DND-41 (cell line): Measurements from ENCODE around the gene MRPS35.

Experiments used
- ATAC-seq: fragments of 200-7000 bp; cut with Tn5 transposase; 3 replicates; pipeline ENCODE4 v1.9.1; 2021; ENCODE audit warnings: low read depth; ENCODE audit not compliant: insufficient read depth
- DNase-seq: peaks from one replicate; pipeline ENCODE4 v3.0.0-alpha.2; 2020
- H2AFZ ChIP-seq: 2 replicates; pipeline ENCODE4 v1.6.0; 2012; ENCODE audit warnings: low read depth, low read length
- H3K27ac ChIP-seq: 2 replicates; pipeline ENCODE4 v1.5.1; 2012; ENCODE audit warnings: low read length, inconsistent platforms
- H3K27me3 ChIP-seq: fragments of 200-600 bp; sonication (generic); 2 replicates; pipeline ENCODE4 v1.6.0; 2012; ENCODE audit warnings: low read length, mild to moderate bottlenecking, inconsistent platforms; ENCODE audit not compliant: insufficient read depth, poor library complexity
- H3K36me3 ChIP-seq: 2 replicates; pipeline ENCODE4 v1.5.1; 2012; ENCODE audit warnings: low read length, inconsistent platforms; ENCODE audit not compliant: insufficient read depth
- H3K4me1 ChIP-seq: 2 replicates; pipeline ENCODE4 v1.5.1; 2012; ENCODE audit warnings: mild to moderate bottlenecking, low read length; ENCODE audit not compliant: insufficient read depth
- H3K4me2 ChIP-seq: 2 replicates; pipeline ENCODE4 v1.6.0; 2012; ENCODE audit warnings: mild to moderate bottlenecking, moderate library complexity, low read length, inconsistent platforms; ENCODE audit not compliant: insufficient read depth
- H3K4me3 ChIP-seq, 2 experiments: fragments of 200-600 bp in 1 of 2; shearing (Covaris generic) in 1 of 2; 2 replicates each; pipeline ENCODE4 v1.5.1; 2012 to 2016; ENCODE audit warnings: inconsistent platforms in 2 of 2, low read length in 2 of 2, mild to moderate bottlenecking in 2 of 2, low read depth in 1 of 2, moderate library complexity in 1 of 2
- H3K79me2 ChIP-seq: 2 replicates; pipeline ENCODE4 v1.6.0; 2012; ENCODE audit warnings: low read length, inconsistent platforms; ENCODE audit not compliant: insufficient read depth
- H3K9ac ChIP-seq: 2 replicates; pipeline ENCODE4 v1.6.0; 2012; ENCODE audit warnings: low read depth, mild to moderate bottlenecking, inconsistent platforms, low read length, moderate library complexity
- H3K9me3 ChIP-seq: 2 replicates; pipeline ENCODE4 v1.5.1; 2012; ENCODE audit warnings: low read length, moderate library complexity, mild to moderate bottlenecking, inconsistent platforms; ENCODE audit not compliant: insufficient read depth, severe bottlenecking
- H4K20me1 ChIP-seq: 2 replicates; pipeline ENCODE4 v1.6.0; 2012; ENCODE audit warnings: low read length; ENCODE audit not compliant: insufficient read depth
- EZH2 ChIP-seq: IDR thresholded peaks from 3 replicates; pipeline ENCODE4 v1.6.1; 2012; ENCODE audit warnings: borderline replicate concordance, low read depth, mild to moderate bottlenecking, moderate library complexity, low read length, inconsistent platforms; ENCODE audit not compliant: severe bottlenecking
- TF ChIP-seq, protein P1 (sequence below): IDR thresholded peaks from 2 replicates; pipeline ENCODE4 v1.5.1; 2012; ENCODE audit warnings: borderline replicate concordance, low read length, moderate library complexity, mild to moderate bottlenecking; ENCODE audit not compliant: poor library complexity, severe bottlenecking; ENCODE audit errors: extremely low read depth

The MRPS35 gene

DNA sequence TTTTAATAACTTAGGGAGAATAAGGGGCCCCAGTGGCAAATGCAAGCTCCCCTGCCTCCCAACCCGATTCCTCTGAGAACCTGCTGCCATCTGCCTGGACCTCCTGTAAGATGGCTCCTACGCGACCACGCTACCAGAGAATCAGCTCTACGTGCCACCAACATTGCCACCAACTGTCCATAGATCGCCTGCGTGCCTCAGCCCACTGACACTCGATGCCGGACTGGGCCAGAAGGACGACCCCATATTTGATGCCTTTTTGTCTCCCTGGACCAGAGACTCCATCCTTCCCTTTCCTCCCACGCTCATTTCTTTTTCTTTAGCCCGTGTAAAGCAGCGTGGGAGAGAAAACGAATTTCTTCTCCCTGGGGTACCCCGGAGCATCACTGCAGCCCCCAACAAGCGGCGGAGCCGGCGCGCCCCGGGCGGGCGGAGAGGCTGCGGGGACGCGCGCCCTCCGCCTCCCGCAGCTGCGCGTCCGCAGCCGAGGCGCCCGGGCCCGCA, 68.8 kb downstream of the MRPS35 start:
- Histone ChIP-seq H3K36me3 (peaks cover 25% of the 10 kb centered on the region), H3K27ac (peak overlapping the region; percentile 82), H3K9ac (peak overlapping the region; percentile 90), H4K20me1 (no peaks in the 10 kb centered on the region), H3K4me1 (peaks cover 47% of the 10 kb centered on the region), H3K9me3 (no peaks in the 10 kb centered on the region), H2AFZ (peak overlapping the region; percentile 94), H3K79me2 (peaks cover 53% of the 10 kb centered on the region), H3K4me3 (peak overlapping the region; percentile 52 to 78; a peak in 3 of 4 replicates), H3K27me3 (no peaks in the 10 kb centered on the region), H3K4me2 (peak overlapping the region; percentile 96)
- ATAC-seq (peak; percentile 33), DNase-seq (peak; percentile 54)
- no peak for TF ChIP-seq EZH2
- TF ChIP-seq, protein P1, sequence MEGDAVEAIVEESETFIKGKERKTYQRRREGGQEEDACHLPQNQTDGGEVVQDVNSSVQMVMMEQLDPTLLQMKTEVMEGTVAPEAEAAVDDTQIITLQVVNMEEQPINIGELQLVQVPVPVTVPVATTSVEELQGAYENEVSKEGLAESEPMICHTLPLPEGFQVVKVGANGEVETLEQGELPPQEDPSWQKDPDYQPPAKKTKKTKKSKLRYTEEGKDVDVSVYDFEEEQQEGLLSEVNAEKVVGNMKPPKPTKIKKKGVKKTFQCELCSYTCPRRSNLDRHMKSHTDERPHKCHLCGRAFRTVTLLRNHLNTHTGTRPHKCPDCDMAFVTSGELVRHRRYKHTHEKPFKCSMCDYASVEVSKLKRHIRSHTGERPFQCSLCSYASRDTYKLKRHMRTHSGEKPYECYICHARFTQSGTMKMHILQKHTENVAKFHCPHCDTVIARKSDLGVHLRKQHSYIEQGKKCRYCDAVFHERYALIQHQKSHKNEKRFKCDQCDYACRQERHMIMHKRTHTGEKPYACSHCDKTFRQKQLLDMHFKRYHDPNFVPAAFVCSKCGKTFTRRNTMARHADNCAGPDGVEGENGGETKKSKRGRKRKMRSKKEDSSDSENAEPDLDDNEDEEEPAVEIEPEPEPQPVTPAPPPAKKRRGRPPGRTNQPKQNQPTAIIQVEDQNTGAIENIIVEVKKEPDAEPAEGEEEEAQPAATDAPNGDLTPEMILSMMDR: no peak

DNA sequence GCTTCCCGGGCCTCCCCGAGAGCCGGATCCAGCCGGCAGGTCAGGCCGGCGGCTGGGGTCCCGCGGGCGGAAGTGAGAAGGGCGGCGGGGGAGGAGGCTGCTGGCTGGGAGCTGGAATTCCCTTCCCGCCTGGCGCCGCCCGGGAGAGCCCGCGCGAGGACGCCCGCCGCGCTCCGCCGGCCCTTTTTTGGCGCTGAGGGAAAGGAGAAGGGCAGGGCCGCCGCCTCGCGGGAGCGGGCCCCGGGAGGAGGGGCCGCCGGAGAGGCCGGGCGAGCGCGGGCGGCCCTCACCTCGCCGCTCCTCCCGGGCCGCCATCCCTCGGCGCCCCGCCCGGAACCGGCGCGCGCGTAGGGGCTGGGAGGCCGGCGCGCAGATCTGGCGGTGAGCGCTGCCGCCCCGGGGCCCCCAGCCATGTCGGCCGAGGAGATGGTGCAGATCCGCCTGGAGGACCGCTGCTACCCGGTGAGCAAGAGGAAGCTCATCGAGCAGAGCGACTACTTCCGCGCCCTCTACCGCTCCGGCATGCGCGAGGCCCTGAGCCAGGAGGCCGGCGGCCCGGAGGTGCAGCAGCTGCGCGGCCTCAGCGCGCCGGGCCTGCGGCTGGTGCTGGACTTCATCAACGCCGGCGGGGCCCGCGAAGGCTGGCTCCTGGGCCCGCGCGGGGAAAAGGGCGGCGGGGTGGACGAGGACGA, 69.4 kb downstream of the MRPS35 start, which contains the start of the genes KLHL42 and MANSC4:
KLHL42 (plus strand) TSS at position 314 of the 692 bp plus-strand sequence; CDS start at position 412, 98 bp downstream.
MANSC4 (minus strand) TSS at position 317 of the 692 bp plus-strand sequence. CDS start 8,960 bp downstream, outside the sequence.
- Histone ChIP-seq H4K20me1 (no peaks in the 10 kb centered on the region), H3K36me3 (peaks cover 30% of the 10 kb centered on the region), H3K79me2 (peaks cover 58% of the 10 kb centered on the region), H3K4me3 (peak within 1 kb of the TSS; percentile 52 to 78), H3K9me3 (no peaks in the 10 kb centered on the region), H3K27ac (peak within 1 kb of the TSS; percentile 82), H3K4me1 (peaks cover 53% of the 10 kb centered on the region), H3K27me3 (no peaks in the 10 kb centered on the region), H3K4me2 (peak within 1 kb of the TSS; percentile 96), H2AFZ (peak within 1 kb of the TSS; percentile 94), H3K9ac (peak within 1 kb of the TSS; percentile 90)
- TF ChIP-seq, protein P1: no peak
- TF ChIP-seq EZH2: no peak
- DNase-seq: peak; percentile 72
- ATAC-seq: peak; percentile 71

DNA sequence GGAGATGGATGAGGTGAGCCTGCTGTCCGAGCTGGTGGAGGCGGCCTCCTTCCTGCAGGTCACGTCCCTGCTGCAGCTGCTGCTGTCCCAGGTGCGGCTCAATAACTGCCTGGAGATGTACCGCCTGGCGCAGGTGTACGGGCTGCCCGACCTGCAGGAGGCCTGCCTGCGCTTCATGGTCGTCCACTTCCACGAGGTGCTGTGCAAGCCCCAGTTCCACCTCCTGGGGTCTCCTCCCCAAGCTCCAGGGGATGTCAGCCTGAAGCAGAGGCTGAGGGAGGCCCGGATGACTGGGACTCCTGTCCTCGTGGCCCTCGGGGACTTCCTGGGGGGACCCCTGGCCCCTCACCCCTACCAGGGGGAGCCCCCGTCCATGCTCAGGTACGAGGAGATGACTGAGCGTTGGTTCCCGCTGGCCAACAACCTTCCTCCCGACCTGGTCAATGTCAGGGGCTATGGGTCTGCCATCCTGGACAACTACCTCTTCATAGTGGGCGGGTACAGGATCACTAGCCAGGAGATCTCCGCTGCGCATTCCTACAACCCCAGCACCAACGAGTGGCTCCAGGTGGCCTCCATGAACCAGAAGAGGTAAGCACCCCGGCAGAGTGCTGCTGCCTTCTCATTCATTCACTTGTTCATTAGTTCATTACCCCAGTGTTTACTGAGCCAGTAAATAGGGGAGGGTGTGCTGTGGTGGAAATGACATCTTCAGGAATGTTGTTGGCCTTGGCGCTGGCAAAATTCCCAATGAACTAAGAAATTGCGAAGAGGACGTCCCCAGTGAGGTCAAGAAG, 70.2 kb downstream of the MRPS35 start:
- ATAC-seq (peak; percentile 61), DNase-seq (peak; percentile 59)
- Histone ChIP-seq H2AFZ (peak overlapping the region; percentile 94), H3K36me3 (peaks cover 33% of the 10 kb centered on the region), H3K4me3 (peak overlapping the region; percentile 52 to 78), H3K79me2 (peaks cover 65% of the 10 kb centered on the region), H3K4me1 (peaks cover 60% of the 10 kb centered on the region), H3K9ac (peak overlapping the region; percentile 90), H3K9me3 (no peaks in the 10 kb centered on the region), H4K20me1 (peaks cover 3% of the 10 kb centered on the region; the same call in 1 of the 2 replicates), H3K4me2 (peak overlapping the region; percentile 96), H3K27ac (peak overlapping the region; percentile 82), H3K27me3 (no peaks in the 10 kb centered on the region)
- TF ChIP-seq, protein P1: peak; percentile 45
- no peak for TF ChIP-seq EZH2
